HG02642 (cell line): ENCODE data around the gene IL1RAPL1.
A peak's percentile ranks its signal among the peaks of the same experiment; 100 is the strongest.

Experiments used
- ATAC-seq: cut with Tn5 transposase; IDR thresholded peaks from one replicate; pipeline ENCODE4 v1.9.1; 2021; ENCODE audit warnings: mild to moderate bottlenecking; ENCODE audit not compliant: unreplicated experiment, poor library complexity

Gene IL1RAPL1

GRCh38 chrX:29477878-29478277 lies 890.6 kb downstream of the IL1RAPL1 start:
- ATAC-seq, result peak; percentile 36

- peak; percentile 90 for ATAC-seq
Measured at GRCh38 chrX:29478336-29479069, 891.3 kb downstream of the IL1RAPL1 start.

GRCh38 chrX:29487214-29487613 lies 900.0 kb downstream of the IL1RAPL1 start:
- no peak for ATAC-seq

- ATAC-seq, result no peak
Measured at GRCh38 chrX:29487714-29488113, 900.5 kb downstream of the IL1RAPL1 start.

GRCh38 chrX:29488919-29489318 lies 901.7 kb downstream of the IL1RAPL1 start:
- ATAC-seq, result peak; percentile 42

- ATAC-seq, result no peak
Measured at GRCh38 chrX:29490606-29491005, 903.4 kb downstream of the IL1RAPL1 start.

- no peak for ATAC-seq
Measured at GRCh38 chrX:29491659-29492058, 904.4 kb downstream of the IL1RAPL1 start.

- ATAC-seq, result no peak
Measured at GRCh38 chrX:29496636-29497180, 909.5 kb downstream of the IL1RAPL1 start.

- ATAC-seq, result no peak
Measured at GRCh38 chrX:29506729-29507128, 919.5 kb downstream of the IL1RAPL1 start.

- no peak for ATAC-seq
Measured at GRCh38 chrX:29518100-29518499, 930.9 kb downstream of the IL1RAPL1 start.

- ATAC-seq, result peak; percentile 80
Measured at GRCh38 chrX:29528281-29528680, 941.0 kb downstream of the IL1RAPL1 start.

GRCh38 chrX:29530501-29530900 lies 943.3 kb downstream of the IL1RAPL1 start:
- ATAC-seq, result no peak

GRCh38 chrX:29531336-29531735 lies 944.1 kb downstream of the IL1RAPL1 start:
- peak; percentile 70 for ATAC-seq

GRCh38 chrX:29535212-29536162 lies 948.2 kb downstream of the IL1RAPL1 start:
- no peak for ATAC-seq

- ATAC-seq, result no peak
Measured at GRCh38 chrX:29541038-29541437, 953.8 kb downstream of the IL1RAPL1 start.

GRCh38 chrX:29542152-29542551 lies 954.9 kb downstream of the IL1RAPL1 start:
- no peak for ATAC-seq

- ATAC-seq, result no peak
Measured at GRCh38 chrX:29545878-29546277, 958.6 kb downstream of the IL1RAPL1 start.

- no peak for ATAC-seq
Measured at GRCh38 chrX:29547877-29548276, 960.6 kb downstream of the IL1RAPL1 start.

- ATAC-seq, result no peak
Measured at GRCh38 chrX:29553542-29553941, 966.3 kb downstream of the IL1RAPL1 start.

- ATAC-seq, result peak; percentile 98
Measured at GRCh38 chrX:29555465-29556091, 968.3 kb downstream of the IL1RAPL1 start.

GRCh38 chrX:29560065-29560464 lies 972.8 kb downstream of the IL1RAPL1 start:
- ATAC-seq, result no peak
